MCF 10A (cell line): ENCODE data around the gene HADHB. TPM values are rescaled to one million over a fixed set of nuclear protein-coding genes. Genes with fewer than 3 reads are reported as not detected.
A peak's percentile ranks its signal among the peaks of the same experiment; 100 is the strongest.

Experiments
- BruUV-seq: library from RNA; stranded (reverse); fragments of 400-500 nt; replicated peaks from 2 replicates; lab custom pipeline; 2021; lab: Mats Ljungman, UMichigan
- CTCF ChIA-PET: fragments of 300-600 bp; sonication (Branson Sonifier 250); formaldehyde crosslinking; extraction: SDS; loops from one replicate; lab custom pipeline; 2021; ENCODE audit warnings: antibody characterized with exemption, inconsistent platforms; lab: Yijun Ruan, JAX
- POLR2A ChIA-PET: fragments of 300-600, 350-650 bp; sonication (Branson Sonifier 250); formaldehyde crosslinking; extraction: SDS; loops from one replicate; lab custom pipeline; 2020; ENCODE audit warnings: antibody characterized with exemption, inconsistent platforms; lab: Yijun Ruan, JAX
- DNase-seq: peaks from one replicate; pipeline ENCODE4 v3.0.0-alpha.2; 2018; ENCODE audit not compliant: unreplicated experiment
- H3K27ac Mint-ChIP-seq: one replicate; pipeline ENCODE4 v1.8.0; 2022; ENCODE audit warnings: mild to moderate bottlenecking, low read depth, mixed read lengths; ENCODE audit not compliant: unreplicated experiment
- H3K27me3 Mint-ChIP-seq: one replicate; pipeline ENCODE4 v1.8.0; 2022; ENCODE audit warnings: mixed read lengths; ENCODE audit not compliant: insufficient read depth, unreplicated experiment
- H3K36me3 Mint-ChIP-seq: one replicate; pipeline ENCODE4 v1.8.0; 2022; ENCODE audit warnings: mild to moderate bottlenecking, moderate library complexity, mixed read lengths; ENCODE audit not compliant: insufficient read depth, unreplicated experiment
- H3K4me1 Mint-ChIP-seq: one replicate; pipeline ENCODE4 v1.8.0; 2022; ENCODE audit warnings: mixed read lengths; ENCODE audit not compliant: insufficient read depth, unreplicated experiment
- H3K4me3 Mint-ChIP-seq: one replicate; pipeline ENCODE4 v1.8.0; 2022; ENCODE audit warnings: mild to moderate bottlenecking, moderate library complexity, mixed read lengths; ENCODE audit not compliant: unreplicated experiment
- H3K9me3 Mint-ChIP-seq: one replicate; pipeline ENCODE4 v1.8.0; 2022; ENCODE audit warnings: mixed read lengths; ENCODE audit not compliant: unreplicated experiment
- intact Hi-C: fragments of 100-400 bp; cut with micrococcal nuclease; formaldehyde crosslinking; loops from 2 replicates; pipeline ENCODE4 v1.14.1; 2022
- total RNA-seq: library from RNA; stranded (reverse); gene quantifications from 2 replicates; pipeline ENCODE4 v1.2.3, GENCODE V29; 2022
- TF ChIP-seq, protein P1 (sequence below): fragments of 200-600 bp; IDR thresholded peaks from one replicate; pipeline ENCODE4 v1.8.0; 2022; ENCODE audit warnings: antibody characterized with exemption, mild to moderate bottlenecking; ENCODE audit not compliant: unreplicated experiment

The HADHB gene
- total RNA-seq, 1 experiment from 2014 or later = 143 TPM

DNA sequence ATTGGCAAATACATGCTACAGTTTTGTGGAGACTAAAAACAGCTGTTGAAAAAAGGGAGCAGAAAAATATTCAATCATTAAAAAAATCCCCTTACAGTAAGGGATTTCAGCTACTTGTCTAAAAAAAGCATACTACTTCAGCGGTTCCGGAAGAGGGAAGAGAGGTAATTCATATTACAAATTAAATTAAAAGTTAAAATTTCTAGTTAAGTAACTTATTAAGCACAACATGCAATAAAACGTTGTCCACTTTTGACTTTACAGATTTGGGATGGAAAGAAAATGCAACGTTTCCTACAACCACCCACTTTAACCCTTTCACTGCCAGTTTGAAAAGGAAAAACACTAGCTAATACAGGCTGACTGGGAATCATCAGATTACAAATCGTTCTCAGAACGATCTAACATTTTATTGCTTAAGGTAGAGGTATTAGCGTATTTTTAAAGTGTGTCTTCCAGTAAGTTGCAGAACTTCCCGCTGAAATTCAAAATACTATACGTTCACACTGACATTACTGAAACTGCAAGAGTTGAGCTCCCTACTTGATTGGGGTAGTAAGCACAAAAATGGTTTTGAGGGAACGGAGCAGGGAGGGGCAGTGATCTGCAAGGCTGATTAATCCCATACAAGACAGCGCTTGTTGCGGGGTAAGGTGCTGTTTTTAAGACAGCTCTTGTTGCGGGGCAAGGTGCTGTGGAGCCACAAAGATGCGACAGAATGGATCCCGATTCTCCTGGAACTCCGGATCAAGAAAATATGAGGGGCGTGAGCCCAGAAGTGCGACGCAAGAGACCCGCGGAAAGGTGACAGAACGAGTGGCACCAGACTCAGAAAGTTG lies 1.1 kb upstream of the HADHB start:
- Mint-ChIP-seq H3K36me3 (peaks cover 23% of the 10 kb centered on the region), H3K9me3 (no peaks in the 10 kb centered on the region), H3K4me1 (peaks cover 31% of the 10 kb centered on the region), H3K27ac (peak overlapping the region; percentile 99), H3K4me3 (peak overlapping the region; percentile 97), H3K27me3 (no peaks in the 10 kb centered on the region)
- peak; percentile 40 for DNase-seq
- TSS peak; percentile 51 for BruUV-seq
- ChIA-PET POLR2A (interaction anchor here (0.6 to 13.1 kb wide), 26 partner anchors 9 to 545 kb away, joined by 3 to 694 read pairs (median 6); partner anchors contain the start of genes ADGRF3, RAB10 and SELENOI), CTCF (interaction anchor here (0.6 to 2.5 kb wide), 13 partner anchors 9 to 335 kb away, joined by 3 to 12 read pairs (median 5); no protein-coding TSS in a partner anchor)
- intact Hi-C loops = loop anchor here (5.0 kb wide), 1 partner anchor 224 kb away; no protein-coding TSS in a partner anchor
- TF ChIP-seq, protein P1, sequence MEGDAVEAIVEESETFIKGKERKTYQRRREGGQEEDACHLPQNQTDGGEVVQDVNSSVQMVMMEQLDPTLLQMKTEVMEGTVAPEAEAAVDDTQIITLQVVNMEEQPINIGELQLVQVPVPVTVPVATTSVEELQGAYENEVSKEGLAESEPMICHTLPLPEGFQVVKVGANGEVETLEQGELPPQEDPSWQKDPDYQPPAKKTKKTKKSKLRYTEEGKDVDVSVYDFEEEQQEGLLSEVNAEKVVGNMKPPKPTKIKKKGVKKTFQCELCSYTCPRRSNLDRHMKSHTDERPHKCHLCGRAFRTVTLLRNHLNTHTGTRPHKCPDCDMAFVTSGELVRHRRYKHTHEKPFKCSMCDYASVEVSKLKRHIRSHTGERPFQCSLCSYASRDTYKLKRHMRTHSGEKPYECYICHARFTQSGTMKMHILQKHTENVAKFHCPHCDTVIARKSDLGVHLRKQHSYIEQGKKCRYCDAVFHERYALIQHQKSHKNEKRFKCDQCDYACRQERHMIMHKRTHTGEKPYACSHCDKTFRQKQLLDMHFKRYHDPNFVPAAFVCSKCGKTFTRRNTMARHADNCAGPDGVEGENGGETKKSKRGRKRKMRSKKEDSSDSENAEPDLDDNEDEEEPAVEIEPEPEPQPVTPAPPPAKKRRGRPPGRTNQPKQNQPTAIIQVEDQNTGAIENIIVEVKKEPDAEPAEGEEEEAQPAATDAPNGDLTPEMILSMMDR = no peak

DNA sequence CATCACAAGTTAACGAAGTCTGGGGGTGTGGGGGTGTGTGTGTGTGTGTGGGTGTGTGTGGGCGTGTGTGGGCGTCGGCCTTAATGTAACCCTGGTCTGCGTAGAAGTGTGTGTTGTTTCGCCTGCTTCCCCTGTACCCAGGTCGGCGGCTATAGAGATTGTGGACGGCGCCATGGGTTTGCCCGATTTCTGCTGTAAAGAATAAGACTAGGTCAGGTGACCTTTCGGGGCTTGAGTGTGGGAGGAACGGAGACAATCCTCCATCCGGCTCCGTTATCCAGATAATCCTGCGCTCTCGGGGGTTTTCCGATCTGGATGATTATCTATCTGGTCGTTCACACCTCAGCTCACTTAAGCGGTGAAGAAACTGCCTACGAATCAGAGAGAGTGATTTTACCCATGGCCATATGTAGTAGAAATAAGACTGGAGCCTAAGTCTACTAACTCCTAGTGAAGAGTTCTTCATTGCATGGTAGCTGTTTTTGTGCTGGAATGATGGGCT lies 543 bp downstream of the HADHB start:
- CTCF ChIA-PET = interaction anchor here (0.8 to 2.6 kb wide), 6 partner anchors 11 to 333 kb away, joined by 3 to 14 read pairs (median 4); no protein-coding TSS in a partner anchor
- peak overlapping the region; percentile 99 for H3K27ac Mint-ChIP-seq
- intact Hi-C loops = loop anchor here (1.0 to 5.0 kb wide), 2 partner anchors 29 to 102 kb away; partner anchors contain the start of genes ADGRF3 and SELENOI
- H3K9me3 Mint-ChIP-seq = no peaks in the 10 kb centered on the region
- POLR2A ChIA-PET = interaction anchor here (0.6 to 13.1 kb wide), 17 partner anchors 11 to 1980 kb away, joined by 3 to 694 read pairs (median 15); partner anchors contain the start of genes ADGRF3, RAB10 and SELENOI
- peak; percentile 58 for DNase-seq
- peaks cover 18% of the 10 kb centered on the region for H3K4me1 Mint-ChIP-seq
- TSS peak; percentile 62 for BruUV-seq
- TF ChIP-seq, protein P1 = no peak
- H3K4me3 Mint-ChIP-seq = peak overlapping the region; percentile 97
- H3K36me3 Mint-ChIP-seq = peaks cover 23% of the 10 kb centered on the region
- no peaks in the 10 kb centered on the region for H3K27me3 Mint-ChIP-seq

DNA sequence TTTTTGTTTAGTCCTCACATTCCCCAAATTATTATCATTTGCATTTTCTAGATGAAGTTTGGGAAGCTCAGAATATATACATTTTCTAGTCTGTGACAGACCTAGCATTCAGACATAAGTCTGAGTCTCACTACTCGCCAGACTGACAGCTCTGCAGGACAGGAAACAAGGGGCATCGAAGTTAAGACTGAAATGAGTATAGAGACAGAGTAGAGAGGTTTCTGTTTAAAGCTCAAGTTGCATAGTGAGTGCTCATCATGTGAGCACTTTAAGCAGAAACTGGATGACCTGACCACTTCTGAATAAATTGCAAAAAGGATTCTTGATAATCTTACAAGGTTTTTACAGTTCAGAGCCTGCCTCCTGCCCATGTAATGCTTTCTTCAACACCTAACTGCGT lies 1.1 kb downstream of the HADHB start:
- H3K4me1 Mint-ChIP-seq = peaks cover 12% of the 10 kb centered on the region
- TF ChIP-seq, protein P1 = no peak
- CTCF ChIA-PET = interaction anchor here (0.9 to 2.6 kb wide), 6 partner anchors 10 to 332 kb away, joined by 3 to 14 read pairs (median 4); partner anchors contain the start of gene SELENOI
- peak; percentile 43 for DNase-seq
- POLR2A ChIA-PET = interaction anchor here (1.1 to 13.1 kb wide), 16 partner anchors 9 to 523 kb away, joined by 3 to 694 read pairs (median 20); partner anchors contain the start of genes ADGRF3, RAB10 and SELENOI
- intact Hi-C loops = loop anchor here (1.0 to 5.0 kb wide), 4 partner anchors 28 to 101 kb away; partner anchors contain the start of genes ADGRF3 and SELENOI
- peak overlapping the region; percentile 97 for H3K4me3 Mint-ChIP-seq
- H3K27me3 Mint-ChIP-seq = no peaks in the 10 kb centered on the region
- no TSS peak for BruUV-seq
- no peaks in the 10 kb centered on the region for H3K9me3 Mint-ChIP-seq
- peaks cover 19% of the 10 kb centered on the region for H3K36me3 Mint-ChIP-seq
- H3K27ac Mint-ChIP-seq = peak overlapping the region; percentile 99
